ENCODE results near the gene OPCML.

The OPCML gene

GRCh38 chr11:132821499-132821898 lies 710.8 kb downstream of the OPCML start:
- DNase-seq, result no peak

GRCh38 chr11:132821014-132821413 lies 711.3 kb downstream of the OPCML start:
- no peak for DNase-seq

GRCh38 chr11:132818951-132819350 lies 713.4 kb downstream of the OPCML start:
- DNase-seq, result no peak

- no peak for DNase-seq
Observed at GRCh38 chr11:132817387-132817786, 714.9 kb downstream of the OPCML start.

- no peak for DNase-seq
Observed at GRCh38 chr11:132814410-132814809, 717.9 kb downstream of the OPCML start.

- no peak for DNase-seq
Observed at GRCh38 chr11:132811649-132812048, 720.7 kb downstream of the OPCML start.

- no peak for DNase-seq
Observed at GRCh38 chr11:132809070-132809469, 723.2 kb downstream of the OPCML start.

GRCh38 chr11:132804258-132804657 lies 728.0 kb downstream of the OPCML start:
- DNase-seq, result no peak

- DNase-seq, result no peak
Observed at GRCh38 chr11:132803436-132803835, 728.9 kb downstream of the OPCML start.

- no peak for DNase-seq
Observed at GRCh38 chr11:132802947-132803346, 729.4 kb downstream of the OPCML start.

GRCh38 chr11:132793831-132794230 lies 738.5 kb downstream of the OPCML start:
- DNase-seq, result no peak

- no peak for DNase-seq
Observed at GRCh38 chr11:132792341-132793140, 739.8 kb downstream of the OPCML start.

- no peak for DNase-seq
Observed at GRCh38 chr11:132790971-132791370, 741.3 kb downstream of the OPCML start.

GRCh38 chr11:132790466-132790865 lies 741.8 kb downstream of the OPCML start:
- no peak for DNase-seq

GRCh38 chr11:132788816-132789325 lies 743.4 kb downstream of the OPCML start:
- DNase-seq, result no peak

GRCh38 chr11:132785878-132786277 lies 746.4 kb downstream of the OPCML start:
- no peak for DNase-seq

GRCh38 chr11:132784441-132784840 lies 747.9 kb downstream of the OPCML start:
- no peak for DNase-seq

GRCh38 chr11:132782102-132782501 lies 750.2 kb downstream of the OPCML start:
- no peak for DNase-seq

- DNase-seq, result no peak
Observed at GRCh38 chr11:132780046-132780445, 752.3 kb downstream of the OPCML start.

GRCh38 chr11:132779497-132779896 lies 752.8 kb downstream of the OPCML start:
- DNase-seq, result no peak

- DNase-seq, result no peak
Observed at GRCh38 chr11:132777067-132777975, 755.0 kb downstream of the OPCML start.

- DNase-seq, result no peak
Observed at GRCh38 chr11:132773751-132774150, 758.5 kb downstream of the OPCML start.

- no peak for DNase-seq
Observed at GRCh38 chr11:132772703-132773545, 759.4 kb downstream of the OPCML start.

Measured in stimulated activated CD4-positive, alpha-beta T cell treated with anti-CD3 and anti-CD28 coated beads, Interleukin-1b, Interleukin-23, amount 100 ng/mL, for 48 hours (primary cell).